ENCODE data around the gene CLEC2L.

GRCh38 chr7:139511315-139511714, 12.2 kb upstream of the CLEC2L start:
- no peak for TF ChIP-seq CTCF (IDR thresholded peaks at IDR 0.05 in 8 of 11, conservative IDR thresholded peaks at IDR 0.05 in 3 of 11)
- TF ChIP-seq POLR2AphosphoS5 (IDR thresholded peaks at IDR 0.05): no peak
- no peak for TF ChIP-seq POLR2A (IDR thresholded peaks at IDR 0.05)
